DND-41 (cell line): ENCODE results near the gene ADM.
"Not testable (repeated sequence)": the region's sequence is repeated elsewhere in the genome, so short reads cannot be mapped to it uniquely, and the experiment has no call there.

Experiments used
- ATAC-seq: fragments of 200-7000 bp; cut with Tn5 transposase; 3 replicates; pipeline ENCODE4 v1.9.1; 2021; ENCODE audit warnings: low read depth; ENCODE audit not compliant: insufficient read depth
- DNase-seq: peaks from one replicate; pipeline ENCODE4 v3.0.0-alpha.2; 2020
- H2AFZ ChIP-seq: 2 replicates; pipeline ENCODE4 v1.6.0; 2012; ENCODE audit warnings: low read depth, low read length
- H3K27ac ChIP-seq: 2 replicates; pipeline ENCODE4 v1.5.1; 2012; ENCODE audit warnings: low read length, inconsistent platforms
- H3K27me3 ChIP-seq: fragments of 200-600 bp; sonication (generic); 2 replicates; pipeline ENCODE4 v1.6.0; 2012; ENCODE audit warnings: low read length, mild to moderate bottlenecking, inconsistent platforms; ENCODE audit not compliant: insufficient read depth, poor library complexity
- H3K36me3 ChIP-seq: 2 replicates; pipeline ENCODE4 v1.5.1; 2012; ENCODE audit warnings: low read length, inconsistent platforms; ENCODE audit not compliant: insufficient read depth
- H3K4me1 ChIP-seq: 2 replicates; pipeline ENCODE4 v1.5.1; 2012; ENCODE audit warnings: mild to moderate bottlenecking, low read length; ENCODE audit not compliant: insufficient read depth
- H3K4me2 ChIP-seq: 2 replicates; pipeline ENCODE4 v1.6.0; 2012; ENCODE audit warnings: mild to moderate bottlenecking, moderate library complexity, low read length, inconsistent platforms; ENCODE audit not compliant: insufficient read depth
- H3K4me3 ChIP-seq, 2 experiments: fragments of 200-600 bp in 1 of 2; shearing (Covaris generic) in 1 of 2; 2 replicates each; pipeline ENCODE4 v1.5.1; 2012 to 2016; ENCODE audit warnings: inconsistent platforms in 2 of 2, low read length in 2 of 2, mild to moderate bottlenecking in 2 of 2, low read depth in 1 of 2, moderate library complexity in 1 of 2
- H3K79me2 ChIP-seq: 2 replicates; pipeline ENCODE4 v1.6.0; 2012; ENCODE audit warnings: low read length, inconsistent platforms; ENCODE audit not compliant: insufficient read depth
- H3K9ac ChIP-seq: 2 replicates; pipeline ENCODE4 v1.6.0; 2012; ENCODE audit warnings: low read depth, mild to moderate bottlenecking, inconsistent platforms, low read length, moderate library complexity
- H3K9me3 ChIP-seq: 2 replicates; pipeline ENCODE4 v1.5.1; 2012; ENCODE audit warnings: low read length, moderate library complexity, mild to moderate bottlenecking, inconsistent platforms; ENCODE audit not compliant: insufficient read depth, severe bottlenecking
- H4K20me1 ChIP-seq: 2 replicates; pipeline ENCODE4 v1.6.0; 2012; ENCODE audit warnings: low read length; ENCODE audit not compliant: insufficient read depth
- EZH2 ChIP-seq: IDR thresholded peaks from 3 replicates; pipeline ENCODE4 v1.6.1; 2012; ENCODE audit warnings: borderline replicate concordance, low read depth, mild to moderate bottlenecking, moderate library complexity, low read length, inconsistent platforms; ENCODE audit not compliant: severe bottlenecking
- TF ChIP-seq, protein P1 (sequence below): IDR thresholded peaks from 2 replicates; pipeline ENCODE4 v1.5.1; 2012; ENCODE audit warnings: borderline replicate concordance, low read length, moderate library complexity, mild to moderate bottlenecking; ENCODE audit not compliant: poor library complexity, severe bottlenecking; ENCODE audit errors: extremely low read depth

ADM gene

GRCh38 chr11:10261821-10262220 lies 43.1 kb upstream of the ADM start:
- Histone ChIP-seq H4K20me1 (no peaks in the 10 kb centered on the region; the same call in 1 of the 2 replicates), H3K4me1 (no peaks in the 10 kb centered on the region), H3K4me2 (no peak overlapping the region), H3K36me3 (no peaks in the 10 kb centered on the region), H2AFZ (no peak overlapping the region), H3K27me3 (no peaks in the 10 kb centered on the region), H3K79me2 (peaks cover 16% of the 10 kb centered on the region; the same call in 1 of the 2 replicates), H3K27ac (no peak overlapping the region), H3K4me3 (no peak overlapping the region), H3K9ac (no peak overlapping the region), H3K9me3 (no peaks in the 10 kb centered on the region)
- TF ChIP-seq, protein P1, sequence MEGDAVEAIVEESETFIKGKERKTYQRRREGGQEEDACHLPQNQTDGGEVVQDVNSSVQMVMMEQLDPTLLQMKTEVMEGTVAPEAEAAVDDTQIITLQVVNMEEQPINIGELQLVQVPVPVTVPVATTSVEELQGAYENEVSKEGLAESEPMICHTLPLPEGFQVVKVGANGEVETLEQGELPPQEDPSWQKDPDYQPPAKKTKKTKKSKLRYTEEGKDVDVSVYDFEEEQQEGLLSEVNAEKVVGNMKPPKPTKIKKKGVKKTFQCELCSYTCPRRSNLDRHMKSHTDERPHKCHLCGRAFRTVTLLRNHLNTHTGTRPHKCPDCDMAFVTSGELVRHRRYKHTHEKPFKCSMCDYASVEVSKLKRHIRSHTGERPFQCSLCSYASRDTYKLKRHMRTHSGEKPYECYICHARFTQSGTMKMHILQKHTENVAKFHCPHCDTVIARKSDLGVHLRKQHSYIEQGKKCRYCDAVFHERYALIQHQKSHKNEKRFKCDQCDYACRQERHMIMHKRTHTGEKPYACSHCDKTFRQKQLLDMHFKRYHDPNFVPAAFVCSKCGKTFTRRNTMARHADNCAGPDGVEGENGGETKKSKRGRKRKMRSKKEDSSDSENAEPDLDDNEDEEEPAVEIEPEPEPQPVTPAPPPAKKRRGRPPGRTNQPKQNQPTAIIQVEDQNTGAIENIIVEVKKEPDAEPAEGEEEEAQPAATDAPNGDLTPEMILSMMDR = no peak
- TF ChIP-seq EZH2 = no peak
- DNase-seq = no peak
- no peak for ATAC-seq

DNA sequence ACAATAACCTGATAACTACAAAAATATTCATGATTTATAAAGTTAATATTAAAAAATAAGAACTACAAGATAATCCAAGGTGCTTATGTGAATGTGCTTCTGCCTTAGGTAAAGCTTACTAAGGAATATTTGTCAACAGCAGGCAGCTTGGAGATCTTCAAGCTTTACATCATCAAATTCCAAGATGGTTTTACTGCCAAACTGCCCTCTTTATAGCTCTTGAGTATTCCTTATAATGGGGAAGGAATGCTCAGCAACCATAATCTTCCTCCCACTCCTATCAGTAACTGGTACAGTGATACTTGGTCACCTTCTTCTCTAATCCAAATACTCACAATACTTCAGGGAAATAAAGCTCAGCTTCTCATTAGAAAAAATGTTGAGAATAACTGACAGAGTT lies 40.9 kb upstream of the ADM start:
- H3K4me3 ChIP-seq = no peak overlapping the region
- no peak for TF ChIP-seq EZH2
- TF ChIP-seq, protein P1 = no peak
- no peaks in the 10 kb centered on the region for H3K4me1 ChIP-seq
- H3K4me2 ChIP-seq = no peak overlapping the region
- H2AFZ ChIP-seq = no peak overlapping the region
- no peak for DNase-seq
- H3K9ac ChIP-seq = no peak overlapping the region
- H3K27ac ChIP-seq = no peak overlapping the region
- H3K79me2 ChIP-seq = peaks cover 7% of the 10 kb centered on the region; the same call in 1 of the 2 replicates
- no peaks in the 10 kb centered on the region for H3K9me3 ChIP-seq
- H3K36me3 ChIP-seq = no peaks in the 10 kb centered on the region
- H3K27me3 ChIP-seq = no peaks in the 10 kb centered on the region
- H4K20me1 ChIP-seq = peaks cover under 1% of the 10 kb centered on the region; the same call in 1 of the 2 replicates
- no peak for ATAC-seq

- ATAC-seq, H3K4me2 ChIP-seq, H2AFZ ChIP-seq, DNase-seq, H3K27ac ChIP-seq, H3K4me3 ChIP-seq, H3K36me3 ChIP-seq, H3K27me3 ChIP-seq, H4K20me1 ChIP-seq, H3K79me2 ChIP-seq, H3K9me3 ChIP-seq, H3K9ac ChIP-seq, H3K4me1 ChIP-seq: not testable (repeated sequence)
These were observed 40.2 kb upstream of the ADM start for GRCh38 chr11:10264716-10265115.

DNA sequence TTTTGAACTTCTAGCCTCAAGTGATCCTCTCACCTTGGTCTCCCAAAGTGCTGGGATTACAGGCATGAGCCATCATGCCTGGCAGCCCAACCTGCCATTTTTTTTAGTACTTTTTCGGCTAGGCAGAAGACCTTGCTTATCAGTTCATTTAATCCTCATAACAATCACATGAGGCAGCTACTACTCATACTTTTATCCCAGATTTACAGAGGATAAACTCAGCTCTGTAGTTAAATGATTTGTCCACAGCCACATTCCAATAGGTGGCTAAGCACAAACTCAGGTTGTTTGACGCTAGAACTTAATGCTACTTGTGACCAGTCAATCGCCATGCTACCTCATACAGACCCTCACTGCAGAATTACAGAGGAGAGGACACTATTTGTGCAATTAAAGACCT lies 38.9 kb upstream of the ADM start:
- Histone ChIP-seq H3K4me2 (no peak overlapping the region), H2AFZ (no peak overlapping the region), H3K27ac (no peak overlapping the region), H3K4me3 (no peak overlapping the region), H3K9me3 (no peaks in the 10 kb centered on the region), H3K4me1 (no peaks in the 10 kb centered on the region), H4K20me1 (peaks cover 4% of the 10 kb centered on the region; the same call in 1 of the 2 replicates), H3K27me3 (no peaks in the 10 kb centered on the region), H3K9ac (no peak overlapping the region), H3K36me3 (no peaks in the 10 kb centered on the region), H3K79me2 (peaks cover 10% of the 10 kb centered on the region)
- TF ChIP-seq, protein P1 = no peak
- TF ChIP-seq EZH2 = no peak
- DNase-seq = no peak
- ATAC-seq = no peak
